NCI-H226 (cell line): Measurements from ENCODE around the gene SACS.
A peak's percentile ranks its signal among the peaks of the same experiment; 100 is the strongest.
"Not testable (repeated sequence)": the region's sequence is repeated elsewhere in the genome, so short reads cannot be mapped to it uniquely, and the experiment has no call there.

ENCODE experiments used
- DNase-seq: peaks from one replicate; pipeline ENCODE4 v3.0.0-alpha.2; 2015

SACS gene

GRCh38 chr13:23350009-23350408 is 83.5 kb downstream of the SACS start:
- no peak for DNase-seq

GRCh38 chr13:23349161-23349897 is 84.2 kb downstream of the SACS start:
- DNase-seq = no peak

- DNase-seq = no peak
Observed at GRCh38 chr13:23348262-23349127, 85.0 kb downstream of the SACS start.

- DNase-seq = no peak
Observed at GRCh38 chr13:23347601-23348000, 85.9 kb downstream of the SACS start.

- DNase-seq = no peak
Observed at GRCh38 chr13:23344931-23345595, 88.4 kb downstream of the SACS start.

- DNase-seq = no peak
Observed at GRCh38 chr13:23339225-23339624, 94.3 kb downstream of the SACS start.

GRCh38 chr13:23330356-23330755 is 103.1 kb downstream of the SACS start:
- DNase-seq = no peak

GRCh38 chr13:23325191-23325590 is 108.3 kb downstream of the SACS start:
- no peak for DNase-seq

- DNase-seq = no peak
Observed at GRCh38 chr13:23323946-23324709, 109.4 kb downstream of the SACS start.

GRCh38 chr13:23322353-23323336 is 110.9 kb downstream of the SACS start:
- DNase-seq = no peak

GRCh38 chr13:23321535-23322241 is 111.8 kb downstream of the SACS start:
- DNase-seq = peak; percentile 84

GRCh38 chr13:23320926-23321534 is 112.5 kb downstream of the SACS start:
- no peak for DNase-seq

GRCh38 chr13:23319883-23320224 is 113.6 kb downstream of the SACS start:
- no peak for DNase-seq

GRCh38 chr13:23314837-23315236 is 118.7 kb downstream of the SACS start:
- DNase-seq = not testable (repeated sequence)

- no peak for DNase-seq
Observed at GRCh38 chr13:23292586-23292985, 140.9 kb downstream of the SACS start.

- peak; percentile 79 for DNase-seq
Observed at GRCh38 chr13:23289917-23290357, 143.6 kb downstream of the SACS start.

- DNase-seq = no peak
Observed at GRCh38 chr13:23288995-23289394, 144.5 kb downstream of the SACS start.

- DNase-seq = no peak
Observed at GRCh38 chr13:23288564-23288963, 144.9 kb downstream of the SACS start.

GRCh38 chr13:23279321-23279720 is 154.2 kb downstream of the SACS start:
- no peak for DNase-seq
